A673 (cell line): ENCODE data around the gene FRMPD1.

Source experiments
- CTCF ChIP-seq: fragments of 300-800, 200-600 bp; sonication (generic); conservative IDR thresholded peaks from 2 replicates; pipeline ENCODE4 v1.5.1; 2017; ENCODE audit warnings: low read depth, mild to moderate bottlenecking, antibody characterized with exemption, low read length, moderate library complexity, mixed read lengths
- EZH2 ChIP-seq: fragments of 200-600 bp; sonication (generic); IDR thresholded peaks from 2 replicates; pipeline ENCODE4 v1.6.1; 2017; ENCODE audit warnings: borderline replicate concordance, low read depth, mild to moderate bottlenecking, mixed read lengths, antibody characterized with exemption, low read length; ENCODE audit not compliant: poor library complexity, severe bottlenecking

GRCh38 chr9:37790096-37790495 lies 139.3 kb downstream of the FRMPD1 start:
- no peak for TF ChIP-seq EZH2
- no peak for TF ChIP-seq CTCF
